Psoas muscle (tissue), 8 donors: ENCODE measurements around the gene PCGF2. TPM values are rescaled to one million over a fixed set of nuclear protein-coding genes. Genes with fewer than 3 reads are reported as not detected.

Experiments
- ATAC-seq, 4 donors: fragments of 200-7000 bp; cut with Tn5 transposase; one replicate each; pipeline ENCODE4 v1.9.1; 2020; ENCODE audit warnings: moderate library complexity in 3 of 4, mild to moderate bottlenecking in 2 of 4
- DNase-seq, 2 donors: peaks; one replicate each; pipeline ENCODE4 v3.0.0-alpha.2; 2020
- H3K27ac ChIP-seq: fragments of 200-600 bp; one replicate; pipeline ENCODE4 v1.8.0; 2022
- H3K27me3 ChIP-seq, 3 donors: fragments of 200-600 bp in 1 of 3; one replicate each; pipeline versions ENCODE4 v1.6.1 to v1.8.0; 2013 to 2022; ENCODE audit warnings: low read length in 2 of 3, mild to moderate bottlenecking in 2 of 3, moderate library complexity in 1 of 3; ENCODE audit not compliant: insufficient read depth in 3 of 3
- H3K36me3 ChIP-seq, 2 donors: fragments of 200-600 bp in 1 of 2; one replicate each; pipeline versions ENCODE4 v1.6.1 to v1.8.0; 2013 to 2022; ENCODE audit warnings: low read depth in 1 of 2, mild to moderate bottlenecking in 1 of 2, moderate library complexity in 1 of 2; ENCODE audit not compliant: insufficient read depth in 1 of 2
- H3K4me1 ChIP-seq: fragments of 200-600 bp; one replicate; pipeline ENCODE4 v1.8.0; 2022
- H3K4me3 ChIP-seq: fragments of 200-600 bp; one replicate; pipeline ENCODE4 v1.8.0; 2022; ENCODE audit warnings: mild to moderate bottlenecking
- H3K9me3 ChIP-seq: fragments of 200-600 bp; one replicate; pipeline ENCODE4 v1.8.0; 2022
- CTCF ChIP-seq: fragments of 200-600 bp; IDR thresholded peaks from one replicate; pipeline ENCODE4 v1.8.0; 2022; ENCODE audit warnings: antibody characterized with exemption
- WGBS, 3 donors: extraction: QIAGEN DNeasy Blood & Tissue Kit; methylation state at CpG; one replicate each; pipeline versions ENCODE4 v1.1.6 to v1.1.7; 2013; 5-methylcytosine and 5-hydroxymethylcytosine counted together
- intact Hi-C, 2 donors: fragments of 100-400 bp; cut with DNase I; formaldehyde crosslinking; loops; one replicate each; pipeline versions ENCODE4 v1.11.0 to v1.14.2; 2022
- polyA plus RNA-seq, 3 donors: library from polyadenylated mRNA; stranded (reverse); fragments of 200-250 nt; gene quantifications; one replicate each; pipeline ENCODE4 v1.2.3, GENCODE V29; 2013
- total RNA-seq, 4 donors: library from RNA; stranded (reverse); fragmentation: NEBNext Ultra II Directional in 2 of 4; extraction: Animal tissue kit (Norgen Biotek cat#: 25700) in 2 of 4; gene quantifications; one replicate each; pipeline versions ENCODE4 v1.2.1 to v1.2.4, GENCODE V29; 2021 to 2023
- donor health status: healthy with polysubstance abuse.
- donor health status: DM: no; HTN: no; CAD: no; lungs with moderate emphysema.
- donor health status: Bipolar disorder and iron deficiency.
- donor health status: healthy.
- donor health status: DM: yes; HTN: yes; CAD: no.
- donor health status: DM: no; HTN: no; CAD: no.
- donor health status: DM: no; HTN: no; CAD: no.
- donor health status: DM: yes; HTN: yes; CAD: no.

The PCGF2 gene
- total and polyA plus RNA-seq, 7 donors, result 3.3 to 10.8 (median 7.1) TPM

DNA sequence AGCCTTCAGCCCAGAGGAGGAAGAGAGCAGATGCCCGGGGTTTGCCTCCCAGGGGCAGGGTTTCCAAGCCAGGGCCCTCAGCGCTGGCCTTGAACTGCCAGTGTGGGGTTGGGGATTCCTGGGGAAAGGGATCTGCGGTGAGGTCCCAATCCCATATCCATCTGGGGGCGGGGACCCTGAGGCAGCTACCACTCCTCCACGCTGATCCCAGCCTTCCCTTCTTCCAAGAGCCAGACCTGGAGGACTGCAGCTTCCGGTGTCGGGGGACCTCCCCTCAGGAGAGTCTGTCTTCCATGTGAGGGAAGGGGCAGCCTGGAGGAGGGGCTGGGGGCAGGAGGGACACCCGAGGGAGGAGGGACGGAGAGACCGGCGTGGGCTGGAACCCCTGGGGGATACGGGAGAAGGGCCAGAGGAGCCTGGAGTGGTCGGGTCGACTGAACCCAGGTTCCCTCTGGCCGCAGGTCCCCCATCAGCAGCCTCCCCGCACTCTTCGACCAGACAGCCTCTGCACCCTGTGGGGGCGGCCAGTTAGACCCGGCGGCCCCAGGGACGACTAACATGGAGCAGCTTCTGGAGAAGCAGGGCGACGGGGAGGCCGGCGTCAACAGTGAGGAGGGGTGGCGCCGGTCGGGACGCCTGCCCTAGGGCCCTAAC lies 28.7 kb downstream of the PCGF2 start:
- DNase-seq, result no peak
- intact Hi-C loops, result no loop called here
- no peak overlapping the region for H3K4me3 ChIP-seq
- no peak overlapping the region for H3K27ac ChIP-seq
- H3K27me3 ChIP-seq, result no peaks in the 10 kb centered on the region
- TF ChIP-seq CTCF, result no peak
- peaks cover 7 to 96% of the 10 kb centered on the region in 2 donors for H3K36me3 ChIP-seq
- peak in 2 of 4 donors; percentile 10 to 11 for ATAC-seq
- WGBS, 3 donors, result 87 to 89% (median 87%) methylated on average over 28 to 29 of the region's 29 CpGs
- H3K9me3 ChIP-seq, result no peaks in the 10 kb centered on the region
- no peaks in the 10 kb centered on the region for H3K4me1 ChIP-seq

GRCh38 chr17:38717139-38717745 lies 30.9 kb downstream of the PCGF2 start:
- no peak for TF ChIP-seq CTCF
- Histone ChIP-seq H3K27me3 (no peaks in the 10 kb centered on the region), H3K36me3 (peaks cover 7 to 100% of the 10 kb centered on the region in 2 donors), H3K4me3 (no peak overlapping the region), H3K4me1 (peaks cover 2% of the 10 kb centered on the region), H3K9me3 (no peaks in the 10 kb centered on the region), H3K27ac (no peak overlapping the region)
- intact Hi-C loops, result no loop called here
- WGBS, 3 donors, result 76 to 85% (median 79%) methylated on average over 11 to 12 of the region's 12 CpGs
- ATAC-seq (no peak), DNase-seq (peak in 1 of 2 donors; percentile 44)

DNA sequence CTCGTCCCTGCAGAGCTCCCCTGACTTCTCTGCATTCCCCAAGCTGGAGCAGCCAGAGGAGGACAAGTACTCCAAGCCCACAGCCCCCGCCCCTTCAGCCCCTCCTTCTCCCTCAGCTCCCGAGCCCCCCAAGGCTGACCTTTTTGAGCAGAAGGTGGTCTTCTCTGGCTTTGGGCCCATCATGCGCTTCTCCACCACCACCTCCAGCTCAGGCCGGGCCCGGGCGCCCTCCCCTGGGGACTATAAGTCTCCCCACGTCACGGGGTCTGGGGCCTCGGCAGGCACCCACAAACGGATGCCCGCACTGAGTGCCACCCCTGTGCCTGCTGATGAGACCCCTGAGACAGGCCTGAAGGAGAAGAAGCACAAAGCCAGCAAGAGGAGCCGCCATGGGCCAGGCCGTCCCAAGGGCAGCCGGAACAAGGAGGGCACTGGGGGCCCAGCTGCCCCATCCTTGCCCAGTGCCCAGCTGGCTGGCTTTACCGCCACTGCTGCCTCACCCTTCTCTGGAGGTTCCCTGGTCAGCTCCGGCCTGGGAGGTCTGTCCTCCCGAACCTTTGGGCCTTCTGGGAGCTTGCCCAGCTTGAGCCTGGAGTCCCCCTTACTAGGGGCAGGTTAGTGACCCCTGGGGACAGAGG lies 31.6 kb downstream of the PCGF2 start:
- Histone ChIP-seq H3K27me3 (no peaks in the 10 kb centered on the region), H3K9me3 (no peaks in the 10 kb centered on the region), H3K27ac (no peak overlapping the region), H3K4me1 (peaks cover 9% of the 10 kb centered on the region), H3K36me3 (peaks cover 6 to 100% of the 10 kb centered on the region in 2 donors), H3K4me3 (no peak overlapping the region)
- intact Hi-C loops, result no loop called here
- DNase-seq (peak in 1 of 2 donors; percentile 9), ATAC-seq (no peak)
- no peak for TF ChIP-seq CTCF
- 88 to 89% (median 89%) methylated on average over 18 of the region's 18 CpGs for WGBS, 3 donors

DNA sequence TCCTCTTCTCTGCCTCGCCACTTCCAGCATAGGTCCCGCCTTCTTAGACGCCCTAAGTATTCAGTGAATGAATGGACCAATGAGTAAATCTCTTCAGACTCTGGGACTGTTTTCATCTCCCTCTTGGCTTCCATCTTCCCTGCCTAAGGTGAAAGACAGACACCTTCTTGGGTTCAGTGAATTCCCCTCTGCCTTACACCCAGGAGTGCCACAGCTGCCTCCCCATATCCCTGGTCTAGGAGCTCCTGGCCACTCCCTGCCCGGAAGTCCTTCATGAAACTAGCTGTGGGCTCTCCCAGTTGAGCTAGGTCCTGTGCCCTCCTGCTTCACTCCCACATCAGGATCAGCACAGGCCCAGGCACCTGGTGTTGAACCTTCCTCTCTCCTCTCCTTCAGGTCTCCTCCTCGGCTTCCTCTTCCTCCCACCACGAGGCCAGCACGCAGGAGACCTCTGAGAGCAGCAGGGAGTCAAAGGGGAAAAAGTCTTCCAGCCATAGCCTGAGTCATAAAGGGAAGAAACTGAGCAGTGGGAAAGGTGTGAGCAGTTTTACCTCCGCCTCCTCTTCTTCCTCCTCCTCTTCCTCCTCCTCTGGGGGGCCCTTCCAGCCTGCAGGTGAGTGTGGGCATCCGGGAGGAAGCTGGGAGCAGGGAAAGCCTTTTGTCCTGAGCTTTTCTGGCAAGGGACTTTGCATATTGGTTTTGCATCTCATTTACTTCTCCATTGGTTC lies 32.8 kb downstream of the PCGF2 start:
- no peak for ATAC-seq
- Histone ChIP-seq H3K4me1 (peaks cover 20% of the 10 kb centered on the region), H3K36me3 (peaks cover 0 to 98% of the 10 kb centered on the region in 2 donors), H3K9me3 (no peaks in the 10 kb centered on the region), H3K27ac (no peak overlapping the region), H3K27me3 (no peaks in the 10 kb centered on the region), H3K4me3 (no peak overlapping the region)
- no peak for TF ChIP-seq CTCF
- 89 to 94% (median 89%) methylated on average over 9 of the region's 9 CpGs for WGBS, 3 donors
- no peak for DNase-seq
- intact Hi-C loops, result no loop called here
